GM19035 (cell line): ENCODE measurements around the gene CD53.
A peak's percentile ranks its signal among the peaks of the same experiment; 100 is the strongest.

ENCODE experiments used
- ATAC-seq: cut with Tn5 transposase; IDR thresholded peaks from one replicate; pipeline ENCODE4 v1.9.1; 2021; ENCODE audit not compliant: unreplicated experiment

CD53 gene

GRCh38 chr1:110875216-110875731 lies 2.3 kb downstream of the CD53 start:
- peak; percentile 43 for ATAC-seq

DNA sequence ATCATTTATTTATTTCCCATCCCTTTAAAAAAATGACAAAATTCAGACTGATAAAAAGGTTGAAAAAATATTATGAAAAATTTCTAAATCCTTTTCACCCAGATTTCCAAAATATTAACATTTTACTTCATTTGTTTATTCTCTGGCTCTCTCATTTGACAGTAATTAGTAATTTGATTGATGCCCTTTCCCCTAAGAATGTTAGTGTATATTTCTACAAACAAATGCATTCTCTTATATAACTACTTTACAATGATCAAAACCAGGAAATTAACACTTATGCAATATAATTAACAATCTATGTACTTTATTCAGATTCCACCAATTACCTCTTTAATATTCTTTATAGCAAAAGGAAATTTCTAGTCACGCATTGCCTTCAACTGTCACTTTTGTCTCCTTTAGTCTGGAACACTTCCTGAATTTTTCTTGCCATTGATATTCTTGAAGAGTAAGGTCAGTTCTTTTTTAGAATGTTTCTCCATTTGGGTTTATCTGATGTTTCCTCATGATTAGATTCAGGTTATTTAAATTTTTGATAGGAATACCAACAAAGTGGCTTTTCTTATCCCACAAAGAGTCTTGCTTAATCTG lies 3.9 kb downstream of the CD53 start:
- ATAC-seq = no peak

GRCh38 chr1:110877364-110877763 lies 4.4 kb downstream of the CD53 start:
- no peak for ATAC-seq

- ATAC-seq = no peak
These were observed 4.8 kb downstream of the CD53 start for GRCh38 chr1:110877776-110878175.

DNA sequence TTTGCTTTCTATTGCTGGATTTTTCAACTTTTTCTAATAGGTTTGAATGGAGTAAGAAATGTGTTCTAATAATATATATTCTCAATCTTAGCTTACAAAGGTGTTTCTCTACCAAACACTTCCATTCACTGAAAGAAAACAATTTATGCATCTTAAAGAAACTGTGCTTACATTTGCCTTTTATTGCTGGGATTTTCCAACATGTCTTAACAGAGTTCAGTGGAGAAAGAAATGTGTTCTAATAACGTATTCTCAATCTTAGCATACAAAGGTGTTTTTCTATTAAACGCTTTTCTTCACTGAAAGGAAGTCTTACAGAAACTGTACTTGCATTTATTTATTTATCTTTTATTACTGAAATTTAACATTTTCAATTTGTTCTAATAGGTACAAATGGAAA lies 5.6 kb downstream of the CD53 start:
- ATAC-seq = no peak

- no peak for ATAC-seq
These were observed 6.0 kb downstream of the CD53 start for GRCh38 chr1:110878993-110879392.

GRCh38 chr1:110879758-110880606 lies 7.0 kb downstream of the CD53 start:
- ATAC-seq = peak; percentile 45

GRCh38 chr1:110880708-110881374 lies 7.9 kb downstream of the CD53 start:
- ATAC-seq = no peak

GRCh38 chr1:110888049-110888448 lies 15.1 kb downstream of the CD53 start:
- ATAC-seq = no peak

GRCh38 chr1:110888641-110889040 lies 15.7 kb downstream of the CD53 start:
- no peak for ATAC-seq

GRCh38 chr1:110890474-110891196 lies 17.7 kb downstream of the CD53 start:
- no peak for ATAC-seq

DNA sequence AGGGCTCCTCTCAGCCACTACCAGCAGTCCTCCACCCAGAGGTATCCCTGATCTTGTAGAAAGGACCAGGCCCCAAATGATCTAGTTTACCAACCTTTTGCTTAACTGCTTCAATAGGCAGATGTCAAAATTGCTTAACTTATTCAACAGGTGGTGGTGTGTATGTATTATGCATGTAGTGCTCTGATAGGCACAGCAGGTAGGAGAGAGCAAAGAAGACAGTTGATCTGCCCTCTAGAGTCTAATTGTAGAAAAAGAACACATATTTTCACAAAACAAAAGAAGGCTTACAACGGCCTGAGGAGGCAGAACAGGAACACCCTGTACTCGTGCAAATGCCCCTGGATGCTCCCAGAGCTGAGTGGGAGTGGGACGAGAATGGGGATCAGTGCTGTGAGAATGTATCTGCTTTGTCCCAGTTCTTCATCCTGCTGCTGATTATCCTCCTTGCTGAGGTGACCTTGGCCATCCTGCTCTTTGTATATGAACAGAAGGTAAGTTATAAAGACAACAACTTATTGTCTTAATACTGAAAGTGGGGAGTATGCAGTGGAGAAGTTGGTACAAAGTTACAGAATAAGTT lies 21.1 kb downstream of the CD53 start:
- ATAC-seq = no peak

- no peak for ATAC-seq
These were observed 23.1 kb downstream of the CD53 start for GRCh38 chr1:110896090-110896489.

DNA sequence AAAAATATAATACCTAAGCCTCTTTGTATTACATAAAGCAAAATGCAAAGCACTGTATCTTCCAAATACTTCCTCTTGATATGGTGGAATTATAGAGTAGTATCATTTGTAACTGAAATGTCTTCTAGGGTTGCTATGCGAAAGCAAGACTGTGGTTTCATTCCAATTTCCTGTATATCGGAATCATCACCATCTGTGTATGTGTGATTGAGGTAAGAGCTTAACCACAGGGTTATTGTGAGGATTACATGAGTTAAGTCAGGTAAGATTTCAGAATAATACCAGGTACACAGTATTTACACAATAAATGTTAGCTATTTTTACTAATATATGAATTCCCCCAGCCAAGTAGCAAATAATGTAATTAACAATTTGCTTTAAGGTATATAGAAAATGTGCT lies 24.7 kb downstream of the CD53 start:
- ATAC-seq = no peak

- ATAC-seq = no peak
These were observed 25.9 kb downstream of the CD53 start for GRCh38 chr1:110898734-110899457.

- no peak for ATAC-seq
These were observed 26.5 kb downstream of the CD53 start for GRCh38 chr1:110899458-110899843.

DNA sequence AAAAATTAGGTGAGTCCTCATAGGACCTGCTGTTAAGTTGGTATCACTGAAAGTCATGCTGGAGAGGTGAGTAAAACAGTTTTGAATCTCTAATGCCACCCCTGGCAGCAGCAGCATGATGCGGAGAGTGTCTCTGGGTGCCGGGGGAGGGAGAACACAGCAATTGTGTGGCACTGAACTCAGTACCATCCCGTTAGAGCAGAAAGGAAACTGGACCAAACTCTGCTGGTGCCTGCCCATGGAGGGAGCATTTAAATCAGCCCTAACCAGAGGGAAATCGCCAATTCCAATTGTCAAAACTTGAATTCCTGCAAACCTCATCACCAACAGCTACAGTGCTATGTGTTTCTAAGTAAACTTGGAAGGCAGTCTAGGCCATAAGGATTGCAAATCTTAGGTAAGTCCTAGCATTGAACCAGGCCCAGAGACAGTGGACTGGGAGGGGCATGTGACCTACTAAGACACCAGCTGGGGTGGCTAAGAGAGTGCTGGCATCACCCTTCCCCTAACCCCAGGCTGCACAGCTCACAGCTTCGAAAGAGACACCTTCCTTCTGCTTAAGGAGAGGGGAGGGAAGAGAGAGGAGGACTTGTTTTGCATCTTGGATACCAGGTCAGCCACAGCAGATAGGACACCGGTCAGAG lies 30.0 kb downstream of the CD53 start:
- ATAC-seq = no peak

DNA sequence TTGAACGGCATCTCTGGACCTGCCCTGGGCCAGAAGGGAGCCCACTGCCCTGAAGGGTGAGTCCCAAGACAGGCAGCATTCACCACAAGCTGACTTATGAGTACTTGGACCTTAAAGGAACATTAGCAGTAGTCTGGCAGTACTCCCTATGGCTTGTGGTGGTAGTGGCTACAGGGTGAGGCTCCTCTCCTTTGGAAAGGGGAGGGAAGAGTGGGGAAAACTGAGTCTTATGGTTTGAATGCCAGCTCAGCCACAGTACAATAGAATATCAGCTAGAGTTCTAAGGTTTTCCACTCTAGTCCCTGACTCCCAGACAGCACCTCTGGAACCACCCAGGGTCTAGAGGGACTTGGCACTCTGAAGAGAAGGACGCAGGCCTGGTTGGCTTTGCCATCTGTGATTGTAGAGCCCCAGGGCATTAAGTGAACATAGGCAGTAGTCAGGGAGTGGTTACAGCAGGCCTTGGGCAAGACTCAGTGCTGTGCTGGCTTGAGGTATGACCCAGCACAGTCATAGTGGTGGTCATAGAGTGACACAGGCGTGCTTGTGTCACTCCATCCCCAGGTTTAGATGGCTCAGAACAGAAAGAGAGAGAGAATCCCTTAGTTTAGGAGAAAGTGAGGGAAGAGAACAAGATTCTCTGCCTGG lies 31.0 kb downstream of the CD53 start:
- no peak for ATAC-seq

GRCh38 chr1:110912784-110913183 lies 39.8 kb downstream of the CD53 start:
- no peak for ATAC-seq
